ENCODE measurements around the gene FOXRED1. TPM values are rescaled to one million over a fixed set of nuclear protein-coding genes. Genes with fewer than 3 reads are reported as not detected.
"Not testable (repeated sequence)": the region's sequence is repeated elsewhere in the genome, so short reads cannot be mapped to it uniquely, and the experiment has no call there.

Gene FOXRED1
- total RNA-seq, 1 donor from 2014 or later = 27.7 TPM

DNA sequence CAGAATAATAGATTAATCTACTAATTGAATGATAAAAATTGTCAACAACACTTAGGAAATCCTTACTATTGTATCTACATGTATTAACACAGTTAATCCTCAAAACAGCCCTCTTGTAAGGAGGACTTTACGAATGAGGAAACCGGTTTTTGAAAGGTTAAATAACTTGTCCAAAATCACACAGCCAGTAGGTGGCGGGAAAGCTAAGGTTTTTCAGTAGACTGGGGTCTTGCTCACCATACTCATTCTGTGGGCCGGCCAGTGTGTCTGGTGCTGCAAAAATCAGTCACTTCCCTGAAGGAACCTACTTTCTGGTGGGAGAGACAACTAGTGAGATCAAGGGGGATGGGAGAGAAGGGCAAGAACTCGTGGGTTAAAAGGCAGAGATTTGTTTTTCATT is 38.8 kb downstream of the FOXRED1 start:
- peaks cover 20% of the 10 kb centered on the region for H3K36me3 ChIP-seq
- DNase-seq = no peak
- intact Hi-C loops (cut with micrococcal nuclease) = no loop called here
- TF ChIP-seq, protein P1, sequence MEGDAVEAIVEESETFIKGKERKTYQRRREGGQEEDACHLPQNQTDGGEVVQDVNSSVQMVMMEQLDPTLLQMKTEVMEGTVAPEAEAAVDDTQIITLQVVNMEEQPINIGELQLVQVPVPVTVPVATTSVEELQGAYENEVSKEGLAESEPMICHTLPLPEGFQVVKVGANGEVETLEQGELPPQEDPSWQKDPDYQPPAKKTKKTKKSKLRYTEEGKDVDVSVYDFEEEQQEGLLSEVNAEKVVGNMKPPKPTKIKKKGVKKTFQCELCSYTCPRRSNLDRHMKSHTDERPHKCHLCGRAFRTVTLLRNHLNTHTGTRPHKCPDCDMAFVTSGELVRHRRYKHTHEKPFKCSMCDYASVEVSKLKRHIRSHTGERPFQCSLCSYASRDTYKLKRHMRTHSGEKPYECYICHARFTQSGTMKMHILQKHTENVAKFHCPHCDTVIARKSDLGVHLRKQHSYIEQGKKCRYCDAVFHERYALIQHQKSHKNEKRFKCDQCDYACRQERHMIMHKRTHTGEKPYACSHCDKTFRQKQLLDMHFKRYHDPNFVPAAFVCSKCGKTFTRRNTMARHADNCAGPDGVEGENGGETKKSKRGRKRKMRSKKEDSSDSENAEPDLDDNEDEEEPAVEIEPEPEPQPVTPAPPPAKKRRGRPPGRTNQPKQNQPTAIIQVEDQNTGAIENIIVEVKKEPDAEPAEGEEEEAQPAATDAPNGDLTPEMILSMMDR (IDR thresholded peaks at IDR 0.05; ENCODE audit: borderline replicate concordance) = peak; percentile 30
- no peaks in the 10 kb centered on the region for H3K27me3 ChIP-seq (ENCODE audit: low read depth)
- no peak overlapping the region for H3K27ac ChIP-seq (replicated peaks)
- no peak overlapping the region for H3K4me3 ChIP-seq
- peaks cover 30% of the 10 kb centered on the region for H3K4me1 ChIP-seq
- H3K9me3 ChIP-seq (replicated peaks) = no peaks in the 10 kb centered on the region

DNA sequence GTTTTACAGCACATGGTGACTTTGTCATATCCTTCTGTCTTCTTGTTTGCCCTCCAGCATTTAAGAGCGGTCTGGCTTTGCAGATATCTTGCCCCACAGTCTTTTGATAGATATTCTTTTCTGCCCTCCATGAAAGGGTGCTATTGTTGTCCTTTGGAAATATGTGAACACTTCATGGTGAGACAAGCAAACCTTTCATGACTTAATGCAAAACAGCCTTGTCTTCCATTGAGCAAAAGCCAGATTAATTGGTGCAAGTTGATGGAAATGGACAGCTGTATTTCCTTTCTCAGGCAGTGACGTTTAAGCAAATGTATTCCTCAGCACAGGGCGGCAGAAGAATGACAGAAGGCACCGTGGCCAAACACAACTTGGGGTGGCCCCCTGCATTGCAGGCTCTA is 39.3 kb downstream of the FOXRED1 start:
- Histone ChIP-seq H3K4me3 (no peak overlapping the region), H3K36me3 (peaks cover 20% of the 10 kb centered on the region), H3K9me3 (replicated peaks) (no peaks in the 10 kb centered on the region), H3K27ac (replicated peaks) (no peak overlapping the region), H3K27me3 (ENCODE audit: low read depth) (no peaks in the 10 kb centered on the region), H3K4me1 (peaks cover 26% of the 10 kb centered on the region)
- intact Hi-C loops (cut with micrococcal nuclease) = no loop called here
- TF ChIP-seq, protein P1 (IDR thresholded peaks at IDR 0.05; ENCODE audit: borderline replicate concordance) = no peak
- DNase-seq = no peak

- H3K4me3 ChIP-seq; H3K27me3 ChIP-seq (ENCODE audit: low read depth); H3K27ac ChIP-seq (replicated peaks); H3K9me3 ChIP-seq (replicated peaks); intact Hi-C loops (cut with micrococcal nuclease); DNase-seq: not testable (repeated sequence)
- Histone ChIP-seq H3K36me3 (peaks cover 20% of the 10 kb centered on the region), H3K4me1 (peaks cover 21% of the 10 kb centered on the region)
Measured at GRCh38 chr11:126308771-126309170, 39.8 kb downstream of the FOXRED1 start.

DNA sequence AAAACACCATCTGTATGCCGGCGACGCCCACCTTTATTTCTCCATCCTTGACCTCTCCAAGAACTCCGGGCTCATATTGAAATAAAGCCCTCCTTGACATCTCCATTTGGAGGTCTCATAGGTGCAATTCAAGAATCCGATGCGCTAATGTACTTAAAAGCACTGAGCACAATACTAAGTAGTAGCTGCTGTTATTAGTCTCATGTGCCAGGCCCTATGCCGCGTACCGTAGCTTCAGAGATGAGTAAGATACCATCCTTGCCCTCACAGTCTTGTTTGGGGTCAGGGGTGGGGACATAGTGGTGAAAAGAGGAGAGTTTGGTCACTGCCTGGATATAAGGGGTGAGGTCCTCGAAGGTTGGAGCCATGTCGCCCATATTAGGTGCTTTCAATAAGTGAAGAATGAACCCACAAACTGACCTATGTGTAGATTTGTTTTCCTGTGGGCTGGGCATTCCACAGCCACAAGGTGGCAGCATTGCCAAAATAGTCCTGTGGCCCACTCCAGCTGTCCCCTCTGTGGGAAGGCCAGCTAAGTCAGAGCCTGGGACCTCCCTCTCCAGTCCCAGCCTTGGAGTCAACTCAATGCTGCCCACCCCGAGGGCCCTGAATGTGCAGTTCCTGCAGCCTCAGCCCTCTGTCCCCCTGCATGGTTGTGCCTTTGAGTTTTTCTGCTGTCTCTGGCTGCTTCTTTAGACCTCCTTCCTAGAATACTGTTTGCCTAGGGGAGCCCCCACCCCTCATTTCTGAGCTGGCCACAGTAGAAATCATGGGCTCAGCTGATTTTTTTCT is 41.4 kb downstream of the FOXRED1 start:
- intact Hi-C loops (cut with micrococcal nuclease) = loop anchor here (2.0 kb wide), 1 partner anchor 170 kb away; no protein-coding TSS in a partner anchor
- Histone ChIP-seq H3K9me3 (replicated peaks) (no peaks in the 10 kb centered on the region), H3K27ac (replicated peaks) (no peak overlapping the region), H3K4me1 (peaks cover 8% of the 10 kb centered on the region), H3K4me3 (no peak overlapping the region), H3K36me3 (peaks cover 24% of the 10 kb centered on the region), H3K27me3 (ENCODE audit: low read depth) (no peaks in the 10 kb centered on the region)
- peak; percentile 80 for DNase-seq
- TF ChIP-seq, protein P1 (IDR thresholded peaks at IDR 0.05; ENCODE audit: borderline replicate concordance) = peak; percentile 92

DNA sequence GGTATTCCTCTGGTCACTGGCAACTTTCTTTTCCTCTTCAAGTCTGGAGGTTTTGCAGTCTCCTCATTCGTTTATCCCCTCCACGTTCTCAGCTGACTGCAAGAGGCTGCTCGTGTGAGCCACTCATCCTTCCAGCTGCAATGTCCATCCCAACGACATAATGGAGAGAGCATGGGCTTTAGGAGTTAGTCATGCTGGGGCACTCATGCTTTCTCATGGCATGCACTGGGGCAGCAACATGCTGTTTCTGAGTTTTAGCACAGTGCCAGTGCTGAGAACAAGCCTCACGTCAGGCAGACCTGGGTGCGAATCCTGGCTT is 42.0 kb downstream of the FOXRED1 start:
- TF ChIP-seq, protein P1 (IDR thresholded peaks at IDR 0.05; ENCODE audit: borderline replicate concordance) = no peak
- no peak for DNase-seq
- H3K9me3 ChIP-seq (replicated peaks) = no peaks in the 10 kb centered on the region
- H3K36me3 ChIP-seq = peaks cover 24% of the 10 kb centered on the region
- peaks cover 8% of the 10 kb centered on the region for H3K4me1 ChIP-seq
- no peaks in the 10 kb centered on the region for H3K27me3 ChIP-seq (ENCODE audit: low read depth)
- H3K4me3 ChIP-seq = no peak overlapping the region
- intact Hi-C loops (cut with micrococcal nuclease) = loop anchor here (2.0 kb wide), 1 partner anchor 170 kb away; no protein-coding TSS in a partner anchor
- no peak overlapping the region for H3K27ac ChIP-seq (replicated peaks)
